Dermis blood vessel endothelial cell (primary cell): ENCODE results near the gene PHACTR1. TPM values are rescaled to one million over a fixed set of nuclear protein-coding genes. Genes with fewer than 3 reads are reported as not detected.
A peak's percentile ranks its signal among the peaks of the same experiment; 100 is the strongest.

Experiments
- DNase-seq: peaks from one replicate; pipeline ENCODE4 v3.0.0; 2010
- total RNA-seq: library from RNA; depleted of rRNA; stranded (reverse); fragments of >200 nt; gene quantifications from 2 replicates; pipeline ENCODE4 v1.2.3, GENCODE V29; 2014

Gene PHACTR1
- total RNA-seq, 1 donor from 2014 or later, result 2.4 TPM

DNA sequence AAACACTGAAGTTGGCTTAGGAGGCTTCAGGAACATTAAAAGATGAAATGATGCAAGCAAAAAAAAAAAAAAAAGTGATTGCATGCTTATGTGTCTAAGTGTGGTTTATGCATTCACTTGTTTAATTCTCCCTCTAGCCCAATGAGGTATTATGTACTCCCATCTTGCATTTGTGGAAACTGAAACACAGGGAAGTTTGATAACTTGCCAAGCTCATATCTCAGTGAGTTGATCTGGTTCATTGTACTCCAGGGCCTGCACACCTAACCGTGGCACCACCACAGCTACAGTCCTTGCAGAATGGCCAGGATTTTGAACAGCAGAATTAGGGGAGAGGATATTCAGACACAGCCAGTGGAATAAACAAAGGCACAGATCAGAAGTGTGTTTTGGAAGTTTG lies 360.6 kb downstream of the PHACTR1 start:
- no peak for DNase-seq

DNA sequence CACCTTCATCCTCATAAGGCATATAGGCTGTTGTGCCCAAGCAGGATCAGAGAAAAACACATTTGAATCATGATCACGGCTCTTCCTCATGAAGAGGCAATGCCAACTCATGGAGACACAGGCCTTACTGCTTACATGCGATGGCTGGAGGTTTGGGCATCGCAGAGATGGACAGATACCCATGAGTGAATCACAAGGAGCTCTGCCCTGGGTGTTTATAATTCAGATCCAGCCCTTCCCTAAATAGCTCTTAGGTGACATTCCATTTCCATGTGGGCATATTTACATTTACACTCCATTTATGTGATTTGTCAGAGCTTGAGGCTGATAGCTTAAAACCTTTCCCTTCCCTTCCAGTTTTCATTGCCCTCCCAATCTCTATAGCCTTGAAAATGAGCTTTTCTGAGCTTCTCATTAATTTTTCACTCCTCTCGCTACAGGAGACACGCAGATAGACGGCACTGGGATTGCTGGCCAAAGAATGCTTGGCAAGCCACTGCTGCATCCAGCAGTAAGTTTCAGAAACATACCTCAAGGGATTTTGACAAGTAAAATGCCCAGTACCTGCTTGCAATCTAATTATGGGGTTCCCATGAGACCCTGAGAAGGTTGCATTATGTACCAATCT lies 362.6 kb downstream of the PHACTR1 start:
- no peak for DNase-seq

DNA sequence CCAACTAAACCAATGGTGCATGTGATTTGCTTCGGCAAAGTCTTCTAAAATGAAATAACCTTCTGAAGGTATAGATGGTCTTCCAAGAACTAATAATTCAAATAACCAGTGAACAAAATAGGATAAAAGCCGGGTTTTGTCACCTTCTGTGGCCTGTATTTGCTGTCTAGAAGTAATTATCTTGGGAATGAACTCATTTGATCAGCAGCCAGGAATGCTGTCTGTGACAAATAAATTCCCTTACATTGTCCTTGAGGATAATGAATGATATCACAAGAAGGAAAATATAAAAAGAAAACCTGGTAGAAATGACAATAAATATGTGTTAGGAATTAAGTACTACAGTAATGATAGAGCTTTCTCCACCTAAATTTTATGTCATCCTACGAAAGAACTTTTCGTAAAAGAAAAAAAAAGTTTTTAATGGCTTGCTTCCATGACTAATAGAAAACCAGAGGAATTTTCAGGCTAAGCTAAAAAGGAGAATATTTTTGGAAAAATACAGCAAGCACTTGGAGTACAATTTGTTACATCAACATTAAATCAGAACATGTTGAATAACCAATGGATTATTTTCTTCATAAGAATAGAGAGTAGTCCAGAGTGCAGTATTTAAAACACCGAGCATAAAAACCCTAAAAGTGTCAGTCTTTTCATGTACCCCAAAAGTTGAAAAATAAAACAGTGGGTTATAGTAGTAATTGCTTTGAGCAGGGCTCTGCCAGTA lies 364.1 kb downstream of the PHACTR1 start:
- DNase-seq, result no peak

DNA sequence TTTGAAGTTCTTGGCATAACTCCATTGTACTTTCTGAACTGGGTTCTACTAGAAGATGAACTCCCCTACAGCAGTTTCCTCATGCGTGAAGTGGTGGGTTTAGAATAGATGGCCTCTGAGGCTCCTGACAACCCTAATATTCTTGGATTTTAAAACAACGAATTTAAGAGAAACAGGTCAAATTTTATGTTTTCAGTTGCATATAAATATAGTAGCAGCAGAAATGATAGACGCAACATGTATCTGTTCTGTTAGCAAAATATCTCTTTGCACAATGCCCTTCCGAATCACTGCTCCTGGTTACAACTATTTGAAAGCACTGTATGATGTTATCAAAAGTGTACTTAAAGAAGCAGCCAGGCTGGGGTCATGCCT lies 364.6 kb downstream of the PHACTR1 start:
- DNase-seq, result no peak

DNA sequence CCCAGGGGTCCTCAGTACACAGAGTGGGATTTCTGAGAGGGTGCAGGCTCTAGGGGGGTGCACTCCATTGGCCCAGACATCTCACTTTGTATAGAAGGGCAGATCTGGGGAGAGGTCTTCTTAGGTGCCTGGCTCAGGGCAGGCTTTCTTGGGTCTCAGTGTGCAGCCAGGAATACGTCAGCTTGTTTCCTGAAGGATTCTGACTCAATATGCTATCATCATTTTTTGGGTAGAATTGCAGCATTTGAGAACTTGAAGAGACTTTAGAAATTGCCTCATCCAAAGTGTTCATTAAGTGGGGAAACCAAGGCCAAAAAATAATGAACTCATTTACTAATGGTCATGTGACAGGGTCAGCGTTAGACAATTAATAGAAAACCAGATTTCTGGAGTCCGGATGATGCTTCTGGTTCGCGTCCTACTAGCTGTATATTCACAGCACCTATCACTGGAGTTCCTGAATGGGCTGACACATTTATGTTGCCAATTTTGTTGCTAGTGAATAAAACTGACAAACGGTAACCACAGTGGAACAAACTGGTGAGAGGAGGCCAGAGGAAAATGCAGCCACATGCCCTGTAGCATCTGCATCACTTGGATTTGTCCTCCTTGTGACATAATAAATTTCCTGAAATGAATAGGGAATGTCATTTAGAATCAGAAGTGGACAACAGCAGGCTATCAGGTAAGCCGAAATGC lies 372.9 kb downstream of the PHACTR1 start:
- DNase-seq, result peak; percentile 40

DNA sequence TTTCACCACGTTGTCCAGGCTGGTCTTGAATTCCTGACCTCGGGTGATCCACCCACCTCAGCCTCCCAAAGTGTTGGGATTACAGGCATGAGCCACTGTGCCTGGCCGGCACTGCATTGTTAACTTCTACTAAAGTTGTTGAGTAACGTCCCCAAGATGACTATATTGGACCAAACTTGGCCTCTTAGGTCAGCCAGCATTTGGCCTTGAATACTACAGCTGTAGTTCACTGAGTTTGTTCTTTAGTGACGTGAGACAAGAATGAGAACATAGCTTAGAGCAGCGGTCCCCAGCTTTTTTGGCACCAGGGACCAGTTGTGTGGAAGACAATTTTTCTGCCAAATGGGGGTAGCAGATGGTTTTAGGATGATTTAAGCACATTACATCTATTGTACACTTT lies 374.6 kb downstream of the PHACTR1 start:
- DNase-seq, result no peak

DNA sequence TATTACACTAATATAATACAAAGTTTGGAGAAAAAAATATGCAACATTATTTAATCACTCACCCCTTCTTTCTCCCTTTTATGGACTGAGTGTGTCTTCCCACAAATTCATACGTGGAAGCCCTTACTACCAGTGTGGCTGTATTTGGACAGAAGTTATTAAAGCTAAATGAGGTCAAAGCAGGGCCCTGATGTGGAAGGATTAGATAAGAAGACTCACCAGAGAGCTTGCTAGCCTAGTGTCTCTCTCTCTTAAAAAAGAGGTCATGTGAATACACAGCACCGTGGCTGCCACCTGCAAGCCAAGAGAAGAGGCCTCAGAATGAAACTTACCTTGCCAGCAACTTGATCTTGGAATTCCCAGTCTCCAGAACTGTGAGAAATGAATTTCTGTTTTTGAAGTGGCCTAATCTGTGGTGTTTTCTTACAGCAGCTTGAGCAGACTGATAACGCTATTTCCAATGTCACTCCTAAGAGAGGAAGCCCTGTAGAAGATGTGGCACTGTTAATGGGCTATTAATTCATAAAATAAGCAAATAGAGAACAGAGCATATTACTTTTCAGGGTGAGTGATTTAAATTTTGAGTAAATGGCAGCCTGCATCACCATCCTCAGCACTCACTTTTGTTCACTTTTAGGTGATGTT lies 378.3 kb downstream of the PHACTR1 start:
- DNase-seq, result no peak

DNA sequence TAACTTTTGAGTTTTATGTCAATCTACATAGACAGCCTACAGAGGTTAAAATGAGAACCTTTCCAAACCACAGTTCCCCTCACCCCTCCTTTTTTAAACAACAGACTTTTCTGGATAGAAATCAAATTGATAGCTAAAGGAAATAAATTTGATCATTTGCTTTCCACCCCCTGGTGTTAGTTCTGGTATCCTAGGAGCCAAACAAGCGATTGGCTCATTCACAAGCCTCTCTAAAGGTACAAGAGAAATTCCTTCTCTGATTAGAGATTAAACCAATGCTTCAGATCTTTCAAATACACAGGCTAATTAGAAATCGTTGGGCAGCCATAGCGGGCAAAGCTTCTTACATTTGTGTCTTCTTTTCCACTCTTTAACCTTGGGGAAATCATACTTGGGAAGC lies 379.5 kb downstream of the PHACTR1 start:
- no peak for DNase-seq

DNA sequence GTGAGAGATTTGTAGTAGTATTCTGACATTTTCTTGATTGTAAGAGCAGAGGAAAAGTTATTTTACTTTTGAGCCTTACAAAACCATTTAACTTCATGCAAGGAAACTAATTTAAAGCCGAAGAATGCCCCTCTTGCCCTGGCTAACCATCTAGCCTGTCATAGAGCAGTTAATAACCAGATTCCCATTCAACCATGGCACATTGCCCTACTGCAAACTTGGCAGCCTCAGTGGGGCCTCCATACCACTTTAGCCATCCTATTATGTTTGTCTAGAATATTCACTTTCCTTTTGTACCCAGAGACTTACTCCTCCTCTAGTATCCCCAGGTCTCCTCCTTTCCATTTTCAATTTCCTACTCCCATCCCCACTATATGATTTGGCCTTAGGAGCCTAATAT lies 380.9 kb downstream of the PHACTR1 start:
- no peak for DNase-seq

DNA sequence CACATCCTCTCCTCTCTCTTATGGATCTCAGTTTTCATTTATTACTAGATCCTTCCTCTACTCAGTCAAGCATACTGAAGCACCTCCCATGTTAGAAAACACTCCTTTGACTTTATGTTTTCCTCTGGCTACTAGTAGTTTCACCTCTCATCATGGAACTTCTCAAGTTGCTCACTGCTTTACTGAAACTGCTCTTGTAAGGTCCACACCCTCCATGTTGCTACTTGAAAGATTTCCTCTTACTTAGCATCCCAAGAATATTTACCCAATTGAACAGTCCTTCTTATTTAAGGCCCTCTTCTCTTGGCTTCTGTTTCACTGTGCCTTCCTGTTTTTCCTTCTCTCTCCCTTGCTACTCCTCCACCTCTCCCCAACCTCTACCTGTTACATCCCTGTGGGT lies 381.4 kb downstream of the PHACTR1 start:
- no peak for DNase-seq

DNA sequence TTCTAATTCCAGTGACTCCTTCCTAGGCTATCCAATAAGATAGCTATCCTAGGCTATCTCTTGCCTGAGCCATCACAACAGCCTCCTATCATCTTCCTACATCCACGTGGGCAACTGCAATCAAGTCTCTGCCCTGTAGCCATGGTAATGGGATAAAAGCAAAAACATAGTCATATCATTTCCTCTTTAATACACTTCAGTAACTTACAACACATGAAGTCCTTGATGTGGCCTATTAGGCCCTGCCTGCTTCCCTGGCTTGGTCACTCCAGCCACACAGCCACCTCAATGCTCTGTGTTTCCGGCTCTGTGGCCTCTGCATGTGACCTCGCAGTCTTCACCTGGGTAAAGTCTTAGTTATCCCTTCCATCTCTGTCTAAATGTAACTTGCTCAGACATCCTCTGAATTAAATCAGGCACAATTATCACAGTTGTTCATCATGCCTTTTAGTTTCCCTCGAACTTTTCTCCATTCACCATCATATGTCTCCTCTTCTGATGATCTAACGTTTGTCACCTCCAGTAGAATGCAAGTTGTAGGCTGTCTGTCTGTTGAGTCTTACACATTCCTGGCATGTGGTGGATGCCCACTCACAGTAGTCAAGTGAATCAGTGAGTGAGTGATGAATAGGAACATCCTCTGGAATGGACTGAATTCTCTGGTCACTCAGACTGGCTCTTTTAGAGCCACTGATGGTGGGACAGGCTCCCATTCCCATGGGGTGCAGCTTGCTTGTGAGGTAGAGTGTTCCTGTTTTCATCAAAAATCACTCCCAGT lies 382.4 kb downstream of the PHACTR1 start:
- peak; percentile 13 for DNase-seq

DNA sequence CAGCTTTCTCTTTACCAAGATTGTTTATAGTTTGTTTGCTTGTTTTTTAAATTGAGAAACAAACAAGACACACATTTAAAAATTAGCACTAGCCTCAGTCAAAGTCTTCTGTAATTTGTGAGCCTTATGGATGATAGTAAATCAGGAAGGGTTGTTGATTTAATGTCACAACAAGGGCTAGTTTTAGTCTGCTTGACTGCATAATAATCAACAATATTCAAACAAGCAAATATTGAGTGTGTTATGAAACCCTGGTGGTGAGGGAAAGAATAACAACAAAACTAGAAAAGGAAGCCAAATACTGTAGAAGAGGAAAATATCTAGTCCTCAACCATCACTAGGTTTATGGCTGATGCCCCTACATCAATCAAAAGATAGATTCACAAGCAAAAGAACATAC lies 383.2 kb downstream of the PHACTR1 start:
- DNase-seq, result no peak

DNA sequence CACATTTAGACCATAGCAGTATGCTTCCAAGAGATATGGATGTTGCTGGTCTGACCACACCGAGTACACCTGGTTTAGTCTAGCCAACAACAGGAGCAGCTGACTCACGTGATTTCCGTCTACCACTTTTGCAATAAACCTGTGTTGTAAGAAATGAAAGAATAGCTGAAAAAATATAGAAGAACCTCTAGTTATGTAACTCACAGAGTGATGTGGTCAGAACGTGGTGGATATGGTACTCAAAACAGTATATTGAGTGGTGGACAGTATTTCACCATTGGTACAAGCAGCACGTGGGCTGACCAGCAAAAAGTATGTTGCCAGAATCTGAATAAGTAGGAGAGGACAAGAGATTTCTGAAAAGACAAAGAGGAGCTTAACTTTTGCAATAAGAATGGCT lies 384.8 kb downstream of the PHACTR1 start:
- no peak for DNase-seq

DNA sequence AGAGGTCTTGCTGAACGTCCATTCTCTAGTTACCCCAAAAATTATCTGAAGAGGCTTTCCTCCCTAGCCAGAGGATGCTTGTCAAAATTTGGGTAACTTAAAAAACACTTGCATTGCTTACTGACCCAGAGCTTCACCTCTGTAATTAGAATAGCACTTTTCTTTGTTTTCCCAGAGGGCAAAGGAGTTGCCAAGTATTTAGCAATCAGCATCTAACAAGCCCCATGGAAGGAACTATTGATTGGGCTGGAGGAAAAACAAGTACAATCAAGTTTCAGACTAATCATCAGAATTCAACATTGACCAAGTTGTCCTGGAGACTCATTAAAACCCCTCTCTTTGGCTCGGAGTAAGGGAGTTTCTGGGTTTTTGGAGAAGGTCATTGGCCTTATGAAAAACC lies 385.4 kb downstream of the PHACTR1 start:
- no peak for DNase-seq

DNA sequence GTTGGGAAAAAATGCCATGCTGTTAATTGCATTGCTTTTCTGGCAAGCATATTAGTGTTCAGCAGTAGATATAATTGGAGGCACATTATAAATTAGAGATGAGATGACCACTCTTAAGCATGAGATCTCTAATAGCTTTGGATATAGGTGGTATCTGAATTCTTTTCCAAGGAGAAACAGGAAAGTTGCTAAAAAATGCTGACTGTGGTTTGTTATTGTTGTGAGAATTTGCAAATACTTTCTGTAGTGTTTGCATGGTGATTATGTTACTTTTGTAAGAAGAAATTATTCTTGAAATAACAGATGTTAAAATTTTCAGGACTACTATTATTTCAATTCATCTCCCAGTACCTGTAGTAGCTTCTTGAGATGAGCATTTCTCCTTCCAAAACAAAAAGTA lies 386.6 kb downstream of the PHACTR1 start:
- no peak for DNase-seq

DNA sequence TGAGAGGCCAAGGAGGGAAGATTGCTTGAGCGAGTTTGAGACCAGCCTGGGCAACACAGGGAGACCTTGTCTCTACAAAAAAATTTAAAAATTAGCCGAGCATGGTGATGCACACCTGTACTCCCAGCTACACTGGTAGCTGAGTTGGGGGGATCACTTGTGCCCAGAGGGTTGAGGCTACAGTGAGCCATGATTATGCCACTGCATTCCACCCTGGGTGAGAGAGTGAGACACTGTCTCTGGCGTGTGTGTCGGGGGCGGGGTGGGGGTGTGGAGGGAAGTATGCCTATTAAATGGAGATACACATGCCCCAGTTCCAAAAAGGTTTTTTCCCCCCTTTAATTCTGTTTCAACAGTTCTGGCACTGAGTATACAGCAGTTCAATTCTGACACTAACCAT lies 388.6 kb downstream of the PHACTR1 start:
- DNase-seq, result no peak

DNA sequence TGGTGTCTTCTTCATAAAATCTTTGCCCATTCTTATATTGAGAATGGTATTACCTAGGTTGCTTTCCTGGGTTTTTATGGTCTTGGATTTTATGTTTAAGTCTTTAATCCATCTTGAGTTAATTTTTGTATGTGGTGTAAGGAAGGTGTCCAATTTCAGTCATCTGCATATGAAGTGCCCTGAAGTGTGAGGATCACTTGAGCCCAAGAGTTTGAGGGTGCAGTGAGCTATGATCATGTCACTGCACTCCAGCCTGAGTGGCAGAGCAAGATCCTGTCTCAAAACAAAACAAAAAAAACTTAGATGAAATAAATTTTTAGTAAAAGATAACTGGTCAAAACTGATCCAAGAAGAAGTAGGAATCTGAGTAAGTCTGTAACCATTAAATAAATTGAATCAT lies 396.4 kb downstream of the PHACTR1 start:
- no peak for DNase-seq

DNA sequence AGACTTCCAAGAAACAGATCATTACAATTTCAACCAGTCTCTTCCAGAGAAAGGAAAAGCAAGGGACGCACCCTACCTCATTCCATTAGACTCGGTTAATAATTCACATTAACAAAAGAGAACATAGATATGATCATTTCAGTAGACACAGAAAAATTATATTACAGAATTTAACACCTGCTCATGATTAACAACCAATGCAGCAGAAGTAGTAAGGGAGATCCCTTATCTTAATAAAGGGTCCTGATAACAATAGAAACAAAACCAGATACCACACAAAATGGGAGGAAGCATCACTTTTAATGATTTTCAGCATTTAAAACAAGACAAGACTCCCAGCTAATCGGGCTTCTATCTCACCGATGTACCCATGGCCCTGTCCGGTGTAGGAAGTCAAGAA lies 396.8 kb downstream of the PHACTR1 start:
- DNase-seq, result no peak

DNA sequence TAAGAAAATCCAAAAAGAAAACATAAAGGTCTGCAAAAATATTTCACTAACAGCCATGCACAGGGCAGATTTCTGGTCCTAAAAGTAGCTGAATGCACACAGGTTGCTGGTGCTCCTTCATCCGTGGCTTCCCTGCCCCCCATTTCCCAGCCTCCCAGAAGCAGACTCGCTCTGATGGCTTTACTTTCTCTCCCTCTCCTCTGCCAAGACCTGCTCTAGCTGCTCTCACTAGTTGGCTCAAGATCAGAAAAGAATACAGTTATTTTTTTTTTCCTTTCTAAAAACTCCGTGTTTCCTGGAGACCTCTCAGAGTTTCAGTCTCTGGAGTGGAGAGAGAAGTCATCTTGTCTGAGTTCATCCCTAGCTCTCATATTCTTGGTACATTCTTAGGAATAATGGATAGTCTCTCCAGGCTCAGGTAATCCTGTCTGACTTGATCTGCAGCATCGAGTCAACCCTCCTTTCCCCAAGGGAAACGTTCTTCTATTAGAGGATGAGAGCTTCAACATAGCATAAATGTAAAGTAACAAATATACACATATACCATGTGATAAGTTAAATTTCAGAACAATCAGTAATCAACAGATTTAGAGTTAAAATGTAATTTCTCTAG lies 397.5 kb downstream of the PHACTR1 start:
- DNase-seq, result no peak

DNA sequence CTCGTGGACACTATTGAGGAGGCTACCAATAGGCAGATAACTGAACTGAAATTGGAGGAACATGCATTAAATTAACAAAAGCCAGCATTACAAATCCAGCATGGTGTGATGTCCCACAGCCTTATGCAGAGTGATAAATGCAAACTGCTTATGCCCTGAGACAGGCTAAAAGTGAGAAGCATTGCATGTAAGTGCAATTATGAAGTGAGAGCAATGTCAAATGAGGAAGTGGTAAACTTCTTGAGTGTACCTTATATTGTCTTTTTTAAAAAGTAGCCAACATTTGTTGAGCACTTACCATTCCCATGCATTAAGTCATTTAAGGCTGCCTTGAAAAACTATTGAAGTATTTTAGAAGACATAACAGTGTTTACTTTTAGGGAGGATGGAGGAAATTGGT lies 399.6 kb downstream of the PHACTR1 start:
- DNase-seq, result no peak

DNA sequence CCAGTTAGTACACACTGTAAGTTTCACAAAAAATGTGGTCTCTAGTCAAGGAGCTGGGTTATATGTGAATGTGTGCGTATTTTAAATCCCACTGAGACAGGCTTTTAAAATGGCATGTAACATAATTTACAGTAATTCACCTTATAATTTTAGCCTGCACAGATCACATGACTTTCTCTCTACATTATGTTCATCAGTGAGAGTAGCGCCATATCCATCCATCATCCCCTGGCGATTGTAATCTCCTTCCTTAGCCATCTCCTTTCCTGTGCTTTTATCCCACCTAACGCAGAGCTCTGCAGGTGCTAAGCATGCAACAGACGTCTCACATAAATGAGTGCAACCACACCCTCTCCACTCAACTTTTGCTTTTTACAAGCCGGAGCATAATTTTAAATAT lies 401.0 kb downstream of the PHACTR1 start:
- DNase-seq, result no peak

DNA sequence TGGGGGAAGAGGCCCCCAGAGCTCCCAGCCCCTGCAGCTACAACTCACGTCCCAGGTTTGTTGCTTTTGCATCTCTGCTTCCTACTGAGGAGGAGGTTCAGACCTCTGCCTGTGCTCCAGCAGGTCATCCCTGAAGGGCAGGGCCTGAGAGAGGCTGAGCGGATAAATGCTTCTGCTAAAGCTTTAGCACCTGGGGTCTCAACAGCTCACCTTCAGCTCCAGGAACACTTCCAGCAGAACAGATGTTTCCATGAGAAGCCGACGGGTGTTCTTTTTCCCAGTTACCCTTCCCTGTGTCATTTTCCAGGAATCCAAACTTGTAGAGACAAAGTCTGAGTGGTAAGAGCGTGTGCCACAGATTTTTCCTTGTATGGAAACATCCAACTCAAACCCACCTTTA lies 403.0 kb downstream of the PHACTR1 start:
- no peak for DNase-seq
